HG03565 (cell line): Measurements from ENCODE around the gene HEATR5B.
"Not testable (repeated sequence)": the region's sequence is repeated elsewhere in the genome, so short reads cannot be mapped to it uniquely, and the experiment has no call there.

Source experiments
- ATAC-seq: cut with Tn5 transposase; IDR thresholded peaks from one replicate; pipeline ENCODE4 v1.9.1; 2021; ENCODE audit warnings: mild to moderate bottlenecking, moderate library complexity; ENCODE audit not compliant: unreplicated experiment

Gene HEATR5B

GRCh38 chr2:36951027-36951518 is 133.1 kb downstream of the HEATR5B start:
- no peak for ATAC-seq

- ATAC-seq: no peak
Measured at GRCh38 chr2:36949845-36950244, 134.3 kb downstream of the HEATR5B start.

- ATAC-seq: not testable (repeated sequence)
Measured at GRCh38 chr2:36945240-36945639, 138.9 kb downstream of the HEATR5B start.

- ATAC-seq: no peak
Measured at GRCh38 chr2:36941867-36942266, 142.3 kb downstream of the HEATR5B start.

- ATAC-seq: not testable (repeated sequence)
Measured at GRCh38 chr2:36936526-36936925, 147.6 kb downstream of the HEATR5B start.

- not testable (repeated sequence) for ATAC-seq
Measured at GRCh38 chr2:36931688-36932087, 152.5 kb downstream of the HEATR5B start.
